GM23338 (cell line): ENCODE measurements around the gene TRPM3. TPM values are rescaled to one million over a fixed set of nuclear protein-coding genes. Genes with fewer than 3 reads are reported as not detected.

Experiments used
- CREB1 ChIP-seq: fragments of 250-450 bp; sonication (Bioruptor Pico); IDR thresholded peaks from 2 replicates; pipeline ENCODE4 v1.5.0; 2020; ENCODE audit warnings: low read depth, mild to moderate bottlenecking, moderate library complexity
- EZH2 ChIP-seq: fragments of 200-600 bp; sonication (generic); IDR thresholded peaks from one replicate; pipeline ENCODE4 v1.8.0; 2017; ENCODE audit warnings: antibody characterized with exemption, mild to moderate bottlenecking, low read depth; ENCODE audit not compliant: unreplicated experiment
- EZH2phosphoT487 ChIP-seq: fragments of 200-600 bp; sonication (generic); IDR thresholded peaks from one replicate; pipeline ENCODE4 v1.8.1; 2018; ENCODE audit warnings: antibody characterized with exemption; ENCODE audit not compliant: unreplicated experiment
- POLR2AphosphoS5 ChIP-seq: IDR thresholded peaks from 2 replicates; pipeline ENCODE4 v1.6.1; 2016; ENCODE audit warnings: antibody characterized with exemption, low read depth
- STAT1 ChIP-seq: IDR thresholded peaks from one replicate; pipeline ENCODE4 v1.6.1; 2016; ENCODE audit warnings: antibody characterized with exemption; ENCODE audit not compliant: unreplicated experiment
- ZNF114 ChIP-seq: fragments of 250-450 bp; sonication (Bioruptor Pico); IDR thresholded peaks from 2 replicates; pipeline ENCODE4 v1.5.0; 2020; ENCODE audit warnings: mild to moderate bottlenecking, moderate library complexity
- ZNF331 ChIP-seq: fragments of 250-450 bp; sonication (Bioruptor Pico); IDR thresholded peaks from 2 replicates; pipeline ENCODE4 v1.5.0; 2020; ENCODE audit warnings: low read depth, mild to moderate bottlenecking, moderate library complexity
- polyA plus RNA-seq: library from polyadenylated mRNA; unstranded; fragments of >200 nt; fragmentation: Nextera tagmentation; extraction: Ambion mirVana; gene quantifications from 2 replicates; pipeline ENCODE4 v1.2.1, GENCODE V29; 2016
- total RNA-seq: library from RNA; depleted of rRNA; stranded (reverse); fragments of >200 nt; shearing (Covaris generic); gene quantifications from 2 replicates; pipeline ENCODE4 v1.2.3, GENCODE V29; 2014
- TF ChIP-seq, protein P1 (sequence below): fragments of 250-450 bp; sonication (Bioruptor Pico); IDR thresholded peaks from 2 replicates; pipeline ENCODE4 v1.5.0; 2020; ENCODE audit warnings: mild to moderate bottlenecking, moderate library complexity
- TF ChIP-seq, protein P2 (sequence below), 2 experiments: fragments of 200-600 bp in 1 of 2; sonication (generic) in 1 of 2; conservative IDR thresholded peaks; 2 replicates each; pipeline versions ENCODE4 v1.5.1 to v1.6.1; 2016 to 2017; ENCODE audit warnings: antibody characterized with exemption in 2 of 2, low read depth in 2 of 2, mild to moderate bottlenecking in 2 of 2, moderate library complexity in 1 of 2

The TRPM3 gene
- total and polyA plus RNA-seq, 2 experiments from 2014 or later: 2.8 to 8.2 TPM

DNA sequence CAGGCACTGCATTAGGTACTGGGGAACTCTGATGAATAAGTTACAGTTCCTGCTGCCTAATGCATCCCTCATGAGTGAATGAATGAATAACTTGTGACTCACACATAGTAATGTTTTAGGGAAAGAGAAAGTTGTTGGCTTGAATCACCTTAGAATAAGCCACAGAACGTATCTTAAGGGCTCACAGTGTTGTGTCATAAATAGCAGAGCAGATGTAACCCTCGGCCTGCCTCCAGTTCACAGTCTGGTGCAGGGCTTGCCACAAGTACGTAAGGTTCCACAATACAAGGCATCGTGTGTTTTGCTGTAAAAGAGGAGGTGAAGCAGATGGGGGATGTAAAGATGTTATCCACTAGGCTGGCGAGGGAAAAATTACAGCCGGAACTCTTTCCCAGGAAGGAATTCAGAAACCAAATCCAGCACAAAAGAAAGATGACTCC is 218.7 kb downstream of the TRPM3 start (continued):
- TF ChIP-seq, protein P1, sequence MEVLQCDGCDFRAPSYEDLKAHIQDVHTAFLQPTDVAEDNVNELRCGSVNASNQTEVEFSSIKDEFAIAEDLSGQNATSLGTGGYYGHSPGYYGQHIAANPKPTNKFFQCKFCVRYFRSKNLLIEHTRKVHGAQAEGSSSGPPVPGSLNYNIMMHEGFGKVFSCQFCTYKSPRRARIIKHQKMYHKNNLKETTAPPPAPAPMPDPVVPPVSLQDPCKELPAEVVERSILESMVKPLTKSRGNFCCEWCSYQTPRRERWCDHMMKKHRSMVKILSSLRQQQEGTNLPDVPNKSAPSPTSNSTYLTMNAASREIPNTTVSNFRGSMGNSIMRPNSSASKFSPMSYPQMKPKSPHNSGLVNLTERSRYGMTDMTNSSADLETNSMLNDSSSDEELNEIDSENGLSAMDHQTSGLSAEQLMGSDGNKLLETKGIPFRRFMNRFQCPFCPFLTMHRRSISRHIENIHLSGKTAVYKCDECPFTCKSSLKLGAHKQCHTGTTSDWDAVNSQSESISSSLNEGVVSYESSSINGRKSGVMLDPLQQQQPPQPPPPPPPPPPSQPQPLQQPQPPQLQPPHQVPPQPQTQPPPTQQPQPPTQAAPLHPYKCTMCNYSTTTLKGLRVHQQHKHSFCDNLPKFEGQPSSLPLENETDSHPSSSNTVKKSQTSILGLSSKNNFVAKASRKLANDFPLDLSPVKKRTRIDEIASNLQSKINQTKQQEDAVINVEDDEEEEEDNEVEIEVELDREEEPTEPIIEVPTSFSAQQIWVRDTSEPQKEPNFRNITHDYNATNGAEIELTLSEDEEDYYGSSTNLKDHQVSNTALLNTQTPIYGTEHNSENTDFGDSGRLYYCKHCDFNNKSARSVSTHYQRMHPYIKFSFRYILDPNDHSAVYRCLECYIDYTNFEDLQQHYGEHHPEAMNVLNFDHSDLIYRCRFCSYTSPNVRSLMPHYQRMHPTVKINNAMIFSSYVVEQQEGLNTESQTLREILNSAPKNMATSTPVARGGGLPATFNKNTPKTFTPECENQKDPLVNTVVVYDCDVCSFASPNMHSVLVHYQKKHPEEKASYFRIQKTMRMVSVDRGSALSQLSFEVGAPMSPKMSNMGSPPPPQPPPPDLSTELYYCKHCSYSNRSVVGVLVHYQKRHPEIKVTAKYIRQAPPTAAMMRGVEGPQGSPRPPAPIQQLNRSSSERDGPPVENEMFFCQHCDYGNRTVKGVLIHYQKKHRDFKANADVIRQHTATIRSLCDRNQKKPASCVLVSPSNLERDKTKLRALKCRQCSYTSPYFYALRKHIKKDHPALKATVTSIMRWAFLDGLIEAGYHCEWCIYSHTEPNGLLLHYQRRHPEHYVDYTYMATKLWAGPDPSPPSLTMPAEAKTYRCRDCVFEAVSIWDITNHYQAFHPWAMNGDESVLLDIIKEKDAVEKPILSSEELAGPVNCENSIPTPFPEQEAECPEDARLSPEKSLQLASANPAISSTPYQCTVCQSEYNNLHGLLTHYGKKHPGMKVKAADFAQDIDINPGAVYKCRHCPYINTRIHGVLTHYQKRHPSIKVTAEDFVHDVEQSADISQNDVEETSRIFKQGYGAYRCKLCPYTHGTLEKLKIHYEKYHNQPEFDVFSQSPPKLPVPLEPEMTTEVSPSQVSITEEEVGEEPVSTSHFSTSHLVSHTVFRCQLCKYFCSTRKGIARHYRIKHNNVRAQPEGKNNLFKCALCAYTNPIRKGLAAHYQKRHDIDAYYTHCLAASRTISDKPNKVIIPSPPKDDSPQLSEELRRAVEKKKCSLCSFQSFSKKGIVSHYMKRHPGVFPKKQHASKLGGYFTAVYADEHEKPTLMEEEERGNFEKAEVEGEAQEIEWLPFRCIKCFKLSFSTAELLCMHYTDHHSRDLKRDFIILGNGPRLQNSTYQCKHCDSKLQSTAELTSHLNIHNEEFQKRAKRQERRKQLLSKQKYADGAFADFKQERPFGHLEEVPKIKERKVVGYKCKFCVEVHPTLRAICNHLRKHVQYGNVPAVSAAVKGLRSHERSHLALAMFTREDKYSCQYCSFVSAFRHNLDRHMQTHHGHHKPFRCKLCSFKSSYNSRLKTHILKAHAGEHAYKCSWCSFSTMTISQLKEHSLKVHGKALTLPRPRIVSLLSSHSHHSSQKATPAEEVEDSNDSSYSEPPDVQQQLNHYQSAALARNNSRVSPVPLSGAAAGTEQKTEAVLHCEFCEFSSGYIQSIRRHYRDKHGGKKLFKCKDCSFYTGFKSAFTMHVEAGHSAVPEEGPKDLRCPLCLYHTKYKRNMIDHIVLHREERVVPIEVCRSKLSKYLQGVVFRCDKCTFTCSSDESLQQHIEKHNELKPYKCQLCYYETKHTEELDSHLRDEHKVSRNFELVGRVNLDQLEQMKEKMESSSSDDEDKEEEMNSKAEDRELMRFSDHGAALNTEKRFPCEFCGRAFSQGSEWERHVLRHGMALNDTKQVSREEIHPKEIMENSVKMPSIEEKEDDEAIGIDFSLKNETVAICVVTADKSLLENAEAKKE (CRISPR knock-in tag): no peak
- TF ChIP-seq CREB1 (CRISPR knock-in tag) (no peak), ZNF114 (CRISPR knock-in tag) (no peak), POLR2AphosphoS5 (no peak), ZNF331 (CRISPR knock-in tag) (no peak), STAT1 (no peak), EZH2 (no peak), EZH2phosphoT487 (no peak)
- TF ChIP-seq, protein P2, sequence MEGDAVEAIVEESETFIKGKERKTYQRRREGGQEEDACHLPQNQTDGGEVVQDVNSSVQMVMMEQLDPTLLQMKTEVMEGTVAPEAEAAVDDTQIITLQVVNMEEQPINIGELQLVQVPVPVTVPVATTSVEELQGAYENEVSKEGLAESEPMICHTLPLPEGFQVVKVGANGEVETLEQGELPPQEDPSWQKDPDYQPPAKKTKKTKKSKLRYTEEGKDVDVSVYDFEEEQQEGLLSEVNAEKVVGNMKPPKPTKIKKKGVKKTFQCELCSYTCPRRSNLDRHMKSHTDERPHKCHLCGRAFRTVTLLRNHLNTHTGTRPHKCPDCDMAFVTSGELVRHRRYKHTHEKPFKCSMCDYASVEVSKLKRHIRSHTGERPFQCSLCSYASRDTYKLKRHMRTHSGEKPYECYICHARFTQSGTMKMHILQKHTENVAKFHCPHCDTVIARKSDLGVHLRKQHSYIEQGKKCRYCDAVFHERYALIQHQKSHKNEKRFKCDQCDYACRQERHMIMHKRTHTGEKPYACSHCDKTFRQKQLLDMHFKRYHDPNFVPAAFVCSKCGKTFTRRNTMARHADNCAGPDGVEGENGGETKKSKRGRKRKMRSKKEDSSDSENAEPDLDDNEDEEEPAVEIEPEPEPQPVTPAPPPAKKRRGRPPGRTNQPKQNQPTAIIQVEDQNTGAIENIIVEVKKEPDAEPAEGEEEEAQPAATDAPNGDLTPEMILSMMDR (conservative IDR thresholded peaks at IDR 0.05; ENCODE audit: low read depth in 2 of 2): no peak
